Measurements from ENCODE around the gene VARS2.

Gene VARS2

DNA sequence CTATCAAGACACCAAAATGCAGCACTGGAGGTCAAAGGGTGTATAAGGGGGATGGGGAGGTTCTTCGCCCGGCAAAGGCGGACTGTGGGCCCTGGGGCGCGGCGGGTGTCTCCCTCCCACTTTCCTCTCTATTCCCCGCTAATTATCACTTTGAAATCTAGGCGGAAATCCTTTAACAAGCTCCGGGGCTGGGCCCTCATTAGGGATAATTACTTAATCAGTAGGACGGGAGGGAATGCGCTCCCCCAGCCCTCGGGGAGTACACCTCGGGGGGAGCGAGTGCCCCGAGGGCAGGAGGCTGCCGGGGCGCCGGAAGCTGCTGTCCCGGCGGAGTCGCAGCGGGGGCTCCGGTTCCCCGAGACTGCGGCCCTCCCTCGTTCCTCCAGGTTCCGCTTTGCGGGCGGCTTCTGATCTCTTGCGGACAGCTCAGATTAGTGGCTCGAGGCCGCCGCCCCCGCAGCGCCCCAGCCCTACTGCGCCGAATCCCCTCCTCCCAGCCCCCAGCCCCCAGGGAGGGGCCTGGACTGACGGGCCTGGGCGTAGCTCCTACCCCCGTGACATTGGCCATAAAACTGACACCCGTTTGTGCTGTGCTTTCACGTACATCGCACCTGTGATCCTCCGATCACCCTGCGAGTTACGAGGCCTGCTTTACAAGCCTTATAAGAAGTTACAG, 41.5 kb downstream of the VARS2 start:
- no peak for TF ChIP-seq CEBPB (IDR thresholded peaks at IDR 0.05)
- TF ChIP-seq EGR1 (IDR thresholded peaks at IDR 0.05), result peak; percentile 49; the same call in 1 of the 2 replicates

DNA sequence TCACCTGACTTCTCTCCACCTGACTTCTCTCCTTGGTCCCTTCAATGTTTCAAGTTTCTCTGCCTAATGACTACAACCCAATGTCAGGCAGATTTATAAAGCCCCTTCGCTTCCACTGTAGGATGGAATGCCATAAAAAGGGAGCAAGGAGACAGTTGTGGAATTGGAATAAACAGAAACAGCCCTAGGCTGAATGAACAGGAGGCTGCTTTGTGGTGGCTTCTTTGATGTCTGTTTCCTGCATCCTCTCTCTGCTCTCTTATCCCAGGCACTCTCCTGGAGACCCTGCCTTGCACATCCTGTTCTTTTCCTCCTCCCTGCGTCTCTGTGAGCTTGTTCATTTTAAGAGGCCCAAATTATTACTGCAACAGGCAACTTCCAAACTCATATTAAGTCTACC, 43.7 kb downstream of the VARS2 start:
- TF ChIP-seq, protein P1, sequence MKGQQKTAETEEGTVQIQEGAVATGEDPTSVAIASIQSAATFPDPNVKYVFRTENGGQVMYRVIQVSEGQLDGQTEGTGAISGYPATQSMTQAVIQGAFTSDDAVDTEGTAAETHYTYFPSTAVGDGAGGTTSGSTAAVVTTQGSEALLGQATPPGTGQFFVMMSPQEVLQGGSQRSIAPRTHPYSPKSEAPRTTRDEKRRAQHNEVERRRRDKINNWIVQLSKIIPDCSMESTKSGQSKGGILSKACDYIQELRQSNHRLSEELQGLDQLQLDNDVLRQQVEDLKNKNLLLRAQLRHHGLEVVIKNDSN (IDR thresholded peaks at IDR 0.05), result no peak
- TF ChIP-seq, protein P2, sequence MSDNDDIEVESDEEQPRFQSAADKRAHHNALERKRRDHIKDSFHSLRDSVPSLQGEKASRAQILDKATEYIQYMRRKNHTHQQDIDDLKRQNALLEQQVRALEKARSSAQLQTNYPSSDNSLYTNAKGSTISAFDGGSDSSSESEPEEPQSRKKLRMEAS (IDR thresholded peaks at IDR 0.05), result no peak
- TF ChIP-seq TEAD4 (IDR thresholded peaks at IDR 0.05) (no peak), CREB1 (IDR thresholded peaks at IDR 0.05; ENCODE audit: low read depth) (no peak)

DNA sequence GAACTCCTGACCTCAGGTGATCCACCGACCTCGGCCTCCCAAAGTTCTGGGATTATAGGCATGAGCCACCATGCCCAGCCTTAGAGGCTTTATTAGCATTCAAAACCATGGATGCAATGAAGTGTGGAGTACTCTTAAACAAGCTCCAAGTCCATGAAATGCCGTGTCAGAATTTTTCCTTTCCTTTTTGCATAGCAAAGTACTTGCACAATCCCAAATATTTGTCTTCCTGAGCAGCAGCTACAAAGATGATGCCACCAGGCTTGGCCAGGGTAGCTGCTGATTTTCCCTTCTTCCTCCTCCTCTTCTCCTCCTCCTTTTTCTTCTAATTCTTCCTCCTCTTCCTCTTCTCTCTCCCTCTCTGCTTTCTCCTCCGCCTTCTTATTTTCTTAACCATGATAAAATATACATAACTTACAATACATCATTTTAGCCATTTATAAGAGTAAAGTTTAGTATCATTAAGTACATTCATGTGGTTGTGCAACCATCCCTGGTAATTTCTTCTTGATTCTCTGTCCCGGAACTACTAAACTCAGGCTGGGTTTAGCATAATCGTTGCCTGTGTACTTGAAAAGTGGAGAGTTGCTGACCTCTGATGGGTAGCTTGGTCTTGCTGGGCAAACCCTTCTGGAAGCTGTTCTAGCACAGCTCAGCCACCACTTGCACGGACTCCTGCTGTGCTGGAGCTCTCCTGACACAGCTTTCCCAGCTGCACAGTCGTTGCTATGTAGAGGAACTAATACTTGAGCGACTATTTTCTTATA, 47.1 kb downstream of the VARS2 start:
- no peak for TF ChIP-seq TAF1 (IDR thresholded peaks at IDR 0.05; ENCODE audit: low read depth)
- no peak for TF ChIP-seq RAD21 (IDR thresholded peaks at IDR 0.05; ENCODE audit: low read depth)
- no peak for TF ChIP-seq EP300 (IDR thresholded peaks at IDR 0.05; ENCODE audit: borderline replicate concordance)
- no peak for TF ChIP-seq FOXM1 (IDR thresholded peaks at IDR 0.05; ENCODE audit: borderline replicate concordance, low read depth)
- TF ChIP-seq EGR1 (IDR thresholded peaks at IDR 0.05), result no peak
- TF ChIP-seq, protein P2 (IDR thresholded peaks at IDR 0.05), result no peak
- no peak for TF ChIP-seq CREB1 (IDR thresholded peaks at IDR 0.05; ENCODE audit: low read depth)
- TF ChIP-seq TCF12 (IDR thresholded peaks at IDR 0.05; ENCODE audit: low read depth), result no peak
- no peak for TF ChIP-seq YY1 (IDR thresholded peaks at IDR 0.05; ENCODE audit: low read depth)
- TF ChIP-seq, protein P1 (IDR thresholded peaks at IDR 0.05), result no peak
- no peak for TF ChIP-seq TEAD4 (IDR thresholded peaks at IDR 0.05)
- TF ChIP-seq ZBTB7A (IDR thresholded peaks at IDR 0.05; ENCODE audit: low read depth), result no peak
- TF ChIP-seq CEBPB (IDR thresholded peaks at IDR 0.05), result no peak
- TF ChIP-seq, protein P3, sequence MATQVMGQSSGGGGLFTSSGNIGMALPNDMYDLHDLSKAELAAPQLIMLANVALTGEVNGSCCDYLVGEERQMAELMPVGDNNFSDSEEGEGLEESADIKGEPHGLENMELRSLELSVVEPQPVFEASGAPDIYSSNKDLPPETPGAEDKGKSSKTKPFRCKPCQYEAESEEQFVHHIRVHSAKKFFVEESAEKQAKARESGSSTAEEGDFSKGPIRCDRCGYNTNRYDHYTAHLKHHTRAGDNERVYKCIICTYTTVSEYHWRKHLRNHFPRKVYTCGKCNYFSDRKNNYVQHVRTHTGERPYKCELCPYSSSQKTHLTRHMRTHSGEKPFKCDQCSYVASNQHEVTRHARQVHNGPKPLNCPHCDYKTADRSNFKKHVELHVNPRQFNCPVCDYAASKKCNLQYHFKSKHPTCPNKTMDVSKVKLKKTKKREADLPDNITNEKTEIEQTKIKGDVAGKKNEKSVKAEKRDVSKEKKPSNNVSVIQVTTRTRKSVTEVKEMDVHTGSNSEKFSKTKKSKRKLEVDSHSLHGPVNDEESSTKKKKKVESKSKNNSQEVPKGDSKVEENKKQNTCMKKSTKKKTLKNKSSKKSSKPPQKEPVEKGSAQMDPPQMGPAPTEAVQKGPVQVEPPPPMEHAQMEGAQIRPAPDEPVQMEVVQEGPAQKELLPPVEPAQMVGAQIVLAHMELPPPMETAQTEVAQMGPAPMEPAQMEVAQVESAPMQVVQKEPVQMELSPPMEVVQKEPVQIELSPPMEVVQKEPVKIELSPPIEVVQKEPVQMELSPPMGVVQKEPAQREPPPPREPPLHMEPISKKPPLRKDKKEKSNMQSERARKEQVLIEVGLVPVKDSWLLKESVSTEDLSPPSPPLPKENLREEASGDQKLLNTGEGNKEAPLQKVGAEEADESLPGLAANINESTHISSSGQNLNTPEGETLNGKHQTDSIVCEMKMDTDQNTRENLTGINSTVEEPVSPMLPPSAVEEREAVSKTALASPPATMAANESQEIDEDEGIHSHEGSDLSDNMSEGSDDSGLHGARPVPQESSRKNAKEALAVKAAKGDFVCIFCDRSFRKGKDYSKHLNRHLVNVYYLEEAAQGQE (IDR thresholded peaks at IDR 0.05; ENCODE audit: low read depth), result no peak
- no peak for TF ChIP-seq NFIC (IDR thresholded peaks at IDR 0.05)

DNA sequence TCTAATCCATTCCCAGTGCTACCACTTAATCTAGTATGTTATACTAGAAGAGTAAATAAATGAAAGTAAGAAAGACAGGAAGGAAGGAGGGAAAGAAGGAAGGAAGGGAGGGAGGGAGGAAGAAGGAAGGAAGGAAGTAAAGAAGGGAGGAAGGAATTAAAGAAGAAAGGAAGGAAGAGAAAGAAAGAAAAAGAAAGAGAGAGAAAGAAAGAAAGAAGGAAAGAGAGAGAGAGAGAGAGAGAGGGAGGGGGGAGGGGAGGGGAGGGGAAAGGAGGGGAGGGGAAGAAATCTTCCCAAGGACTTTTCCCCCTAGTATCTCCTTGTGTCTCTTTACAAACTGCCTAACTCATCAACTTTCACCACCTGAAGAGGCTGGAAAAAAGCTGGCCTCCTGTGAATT, 48.7 kb downstream of the VARS2 start:
- TF ChIP-seq NFIC (IDR thresholded peaks at IDR 0.05) (no peak), YY1 (IDR thresholded peaks at IDR 0.05; ENCODE audit: low read depth) (no peak), TEAD4 (IDR thresholded peaks at IDR 0.05) (no peak), EGR1 (IDR thresholded peaks at IDR 0.05) (no peak), CREB1 (IDR thresholded peaks at IDR 0.05; ENCODE audit: low read depth) (no peak), TCF12 (IDR thresholded peaks at IDR 0.05; ENCODE audit: low read depth) (no peak)
- TF ChIP-seq, protein P1 (IDR thresholded peaks at IDR 0.05), result no peak
- TF ChIP-seq, protein P3 (IDR thresholded peaks at IDR 0.05; ENCODE audit: low read depth), result no peak

DNA sequence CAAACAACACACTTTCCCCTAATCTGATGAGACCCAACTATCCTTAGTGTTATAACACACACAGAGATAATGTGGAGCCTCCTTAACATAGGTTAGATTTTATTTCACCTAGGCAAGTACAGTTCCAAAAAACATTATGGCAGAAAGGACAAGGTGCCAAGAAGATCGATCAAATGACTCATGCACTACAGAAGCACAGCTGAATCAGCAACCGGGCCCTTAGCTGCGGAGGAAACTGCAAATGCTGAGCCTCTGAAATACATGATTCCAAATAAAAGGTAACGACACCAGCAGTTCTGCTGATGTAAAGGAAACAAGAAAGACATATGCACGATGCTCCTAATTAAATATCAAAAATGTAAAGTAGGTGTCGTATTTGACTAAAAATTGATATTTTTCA, 49.6 kb downstream of the VARS2 start:
- TF ChIP-seq EP300 (IDR thresholded peaks at IDR 0.05; ENCODE audit: borderline replicate concordance), result no peak
- no peak for TF ChIP-seq CEBPB (IDR thresholded peaks at IDR 0.05)
- TF ChIP-seq FOXM1 (IDR thresholded peaks at IDR 0.05; ENCODE audit: borderline replicate concordance, low read depth), result no peak
- TF ChIP-seq NFIC (IDR thresholded peaks at IDR 0.05), result no peak
- no peak for TF ChIP-seq TEAD4 (IDR thresholded peaks at IDR 0.05)
- no peak for TF ChIP-seq EGR1 (IDR thresholded peaks at IDR 0.05)
- TF ChIP-seq CREB1 (IDR thresholded peaks at IDR 0.05; ENCODE audit: low read depth), result no peak
- no peak for TF ChIP-seq ZBTB7A (IDR thresholded peaks at IDR 0.05; ENCODE audit: low read depth)
- no peak for TF ChIP-seq YY1 (IDR thresholded peaks at IDR 0.05; ENCODE audit: low read depth)
- TF ChIP-seq TAF1 (IDR thresholded peaks at IDR 0.05; ENCODE audit: low read depth), result no peak
- TF ChIP-seq, protein P2 (IDR thresholded peaks at IDR 0.05), result no peak
- TF ChIP-seq, protein P3 (IDR thresholded peaks at IDR 0.05; ENCODE audit: low read depth), result no peak
- no peak for TF ChIP-seq RAD21 (IDR thresholded peaks at IDR 0.05; ENCODE audit: low read depth)
- TF ChIP-seq TCF12 (IDR thresholded peaks at IDR 0.05; ENCODE audit: low read depth), result no peak
- TF ChIP-seq, protein P1 (IDR thresholded peaks at IDR 0.05), result no peak

Data from Ishikawa (cell line).